Endothelial cell of coronary artery (primary cell): ENCODE measurements around the gene ZNF883. TPM values are rescaled to one million over a fixed set of nuclear protein-coding genes. Genes with fewer than 3 reads are reported as not detected.

ENCODE experiments used
- total RNA-seq: library from RNA; depleted of rRNA; stranded (reverse); fragments of >200 nt; gene quantifications from 2 replicates; pipeline ENCODE4 v1.2.3, GENCODE V29; 2014

The ZNF883 gene
- total RNA-seq, result 0.09 and 2.1 TPM in 2 replicates

GRCh38 chr9:113011911-113012381 lies at the start of gene ZNF883:
Gene ZNF883, minus strand, starts transcription at chr9:113012192.

GRCh38 chr9:113056191-113057106 lies 44.5 kb upstream of the ZNF883 start, which contains the start of gene ZFP37:
Gene ZFP37, minus strand, starts transcription at chr9:113056724. Its CDS starts 36 bp downstream, at chr9:113056688.

Other genes starting within 250 kb of the ZNF883 start
- gene SLC46A2, start 121.3 kb downstream of the ZNF883 start, total RNA-seq, result not detected in 2 replicates
- 0.63 and 1.4 TPM in 2 replicates for gene ZFP37, start 44.5 kb upstream of the ZNF883 start, total RNA-seq
- gene SLC31A2, start 138.8 kb upstream of the ZNF883 start, total RNA-seq, result 4.3 and 5.0 TPM in 2 replicates
- 15.6 and 19.1 TPM in 2 replicates for gene FKBP15, start 209.1 kb upstream of the ZNF883 start, total RNA-seq
- gene SLC31A1, start 209.4 kb upstream of the ZNF883 start, total RNA-seq, result 12.0 and 16.8 TPM in 2 replicates